GM19468 (cell line): ENCODE measurements around the gene RMND5B.
A peak's percentile ranks its signal among the peaks of the same experiment; 100 is the strongest.
"Not testable (repeated sequence)": the region's sequence is repeated elsewhere in the genome, so short reads cannot be mapped to it uniquely, and the experiment has no call there.

Source experiments
- ATAC-seq: cut with Tn5 transposase; IDR thresholded peaks from one replicate; pipeline ENCODE4 v1.9.1; 2021; ENCODE audit warnings: mild to moderate bottlenecking, moderate library complexity, moderate number of reproducible peaks; ENCODE audit not compliant: unreplicated experiment; ENCODE audit errors: extremely low read depth

Gene RMND5B

DNA sequence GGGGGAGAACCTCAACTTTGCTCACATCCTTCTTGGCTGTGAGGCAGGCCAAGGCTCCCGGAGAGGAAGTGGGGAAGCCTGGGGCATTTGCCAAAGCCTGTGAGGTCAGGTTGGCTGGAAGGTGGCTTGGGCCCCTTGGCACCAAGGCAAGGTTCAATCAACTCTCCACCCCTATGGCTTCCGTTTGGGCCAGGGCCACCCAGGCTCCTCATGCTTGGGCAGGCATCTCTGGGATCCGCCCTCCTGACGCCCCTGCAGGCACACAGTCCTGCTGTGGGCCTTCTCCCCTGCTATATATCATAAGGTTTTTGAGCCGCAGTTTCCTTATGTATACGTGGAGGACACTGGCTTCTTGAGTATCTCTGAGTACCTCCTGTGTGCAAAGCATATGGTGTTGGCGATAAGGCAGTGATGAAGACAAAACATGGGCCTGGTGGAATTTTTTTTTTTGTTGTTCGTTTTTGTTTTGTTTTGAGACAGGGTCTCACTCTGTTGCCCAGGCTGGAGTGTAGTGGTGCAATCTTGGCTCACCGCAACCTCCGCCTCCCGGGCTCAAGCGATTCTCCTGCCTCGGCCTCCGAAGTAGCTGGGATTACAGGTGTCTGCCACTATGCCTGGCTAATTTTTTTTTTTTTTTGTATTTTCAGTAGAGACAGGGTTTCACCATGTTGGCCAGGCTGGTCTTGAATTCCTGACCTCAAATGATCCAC lies 3.4 kb upstream of the RMND5B start:
- not testable (repeated sequence) for ATAC-seq

GRCh38 chr5:178129296-178129695 lies 1.5 kb upstream of the RMND5B start:
- no peak for ATAC-seq

DNA sequence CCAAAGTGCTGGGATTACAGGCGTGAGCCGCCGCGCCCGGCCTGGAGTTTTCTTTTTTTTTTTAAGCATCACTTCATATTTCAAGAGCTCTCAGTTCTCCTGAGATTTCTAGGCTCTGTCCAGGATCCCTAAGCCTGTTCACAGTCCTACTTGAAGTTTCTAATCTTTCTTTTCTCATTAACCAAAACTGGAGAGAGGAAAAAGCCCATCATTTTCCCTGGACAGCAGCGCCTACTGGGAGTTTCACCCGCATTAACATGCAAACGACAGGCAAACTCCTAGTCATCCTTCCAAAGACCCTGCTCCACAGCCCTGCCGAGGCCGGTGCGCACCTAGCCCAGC lies 609 bp upstream of the RMND5B start:
- ATAC-seq, result not testable (repeated sequence)

GRCh38 chr5:178131446-178131996 lies 707 bp downstream of the RMND5B start:
- ATAC-seq, result no peak

GRCh38 chr5:178136990-178137389 lies 6.2 kb downstream of the RMND5B start:
- no peak for ATAC-seq

DNA sequence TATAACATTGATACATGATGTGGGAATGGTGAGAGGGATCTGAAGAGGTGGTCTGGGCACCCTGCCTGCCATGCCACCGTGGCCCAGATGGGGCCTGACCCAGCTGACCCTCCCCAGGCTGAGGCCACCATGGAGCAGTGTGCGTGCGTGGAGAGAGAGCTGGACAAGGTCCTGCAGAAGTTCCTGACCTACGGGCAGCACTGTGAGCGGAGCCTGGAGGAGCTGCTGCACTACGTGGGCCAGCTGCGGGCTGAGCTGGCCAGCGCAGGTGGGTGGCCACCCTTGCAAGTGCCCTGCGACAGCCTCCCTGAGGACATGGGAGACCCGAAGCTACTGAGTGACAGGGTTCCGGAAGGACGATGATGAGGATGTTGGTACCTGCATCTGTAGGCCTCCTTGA lies 7.2 kb downstream of the RMND5B start:
- ATAC-seq, result no peak

GRCh38 chr5:178141550-178141949 lies 10.7 kb downstream of the RMND5B start:
- ATAC-seq, result no peak

DNA sequence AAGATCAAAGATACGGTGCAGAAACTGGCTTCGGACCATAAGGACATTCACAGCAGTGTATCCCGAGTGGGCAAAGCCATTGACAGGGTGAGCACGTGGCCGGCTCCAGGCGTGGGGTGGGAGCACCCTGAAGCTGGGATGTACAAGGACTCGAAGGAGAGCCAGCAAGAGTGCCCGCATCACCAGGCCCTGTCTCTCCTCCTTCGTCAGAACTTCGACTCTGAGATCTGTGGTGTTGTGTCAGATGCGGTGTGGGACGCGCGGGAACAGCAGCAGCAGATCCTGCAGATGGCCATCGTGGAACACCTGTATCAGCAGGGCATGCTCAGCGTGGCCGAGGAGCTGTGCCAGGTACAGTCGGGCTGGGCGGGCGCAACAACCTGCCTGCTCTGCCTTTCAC lies 11.8 kb downstream of the RMND5B start:
- ATAC-seq, result no peak

DNA sequence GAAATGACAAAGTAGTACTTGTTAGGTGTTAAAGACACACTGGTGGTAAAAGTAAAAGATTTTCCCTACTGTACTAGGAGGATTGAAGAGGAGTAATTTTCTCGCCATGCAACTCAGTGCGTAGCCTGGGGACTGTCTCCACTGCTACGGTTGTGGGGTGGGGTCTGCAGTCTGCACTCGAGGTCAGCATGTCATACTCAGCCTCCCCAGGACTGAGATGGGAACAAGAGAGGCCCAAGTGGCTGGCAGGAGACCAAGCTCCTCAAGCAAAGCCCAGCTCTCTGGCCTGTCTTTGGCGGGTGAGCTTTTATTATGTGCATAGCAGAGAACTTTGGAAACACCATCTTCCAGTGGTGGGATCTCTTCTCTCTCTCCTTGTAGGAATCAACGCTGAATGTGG lies 12.4 kb downstream of the RMND5B start:
- no peak for ATAC-seq

DNA sequence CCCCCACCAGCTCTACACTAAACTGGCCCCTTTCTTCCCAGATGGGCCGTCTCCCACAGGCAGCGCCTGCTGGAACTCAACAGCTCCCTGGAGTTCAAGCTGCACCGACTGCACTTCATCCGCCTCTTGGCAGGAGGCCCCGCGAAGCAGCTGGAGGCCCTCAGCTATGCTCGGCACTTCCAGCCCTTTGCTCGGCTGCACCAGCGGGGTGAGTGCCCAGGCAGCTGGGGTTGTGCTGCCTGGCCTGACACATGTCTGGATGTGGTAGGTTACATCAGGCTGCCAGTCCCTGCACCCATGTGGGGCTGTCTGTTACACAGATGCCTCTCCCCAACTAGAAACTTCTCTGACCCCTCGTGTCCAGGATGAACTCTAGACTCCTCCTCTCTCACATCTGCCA lies 13.1 kb downstream of the RMND5B start:
- no peak for ATAC-seq

DNA sequence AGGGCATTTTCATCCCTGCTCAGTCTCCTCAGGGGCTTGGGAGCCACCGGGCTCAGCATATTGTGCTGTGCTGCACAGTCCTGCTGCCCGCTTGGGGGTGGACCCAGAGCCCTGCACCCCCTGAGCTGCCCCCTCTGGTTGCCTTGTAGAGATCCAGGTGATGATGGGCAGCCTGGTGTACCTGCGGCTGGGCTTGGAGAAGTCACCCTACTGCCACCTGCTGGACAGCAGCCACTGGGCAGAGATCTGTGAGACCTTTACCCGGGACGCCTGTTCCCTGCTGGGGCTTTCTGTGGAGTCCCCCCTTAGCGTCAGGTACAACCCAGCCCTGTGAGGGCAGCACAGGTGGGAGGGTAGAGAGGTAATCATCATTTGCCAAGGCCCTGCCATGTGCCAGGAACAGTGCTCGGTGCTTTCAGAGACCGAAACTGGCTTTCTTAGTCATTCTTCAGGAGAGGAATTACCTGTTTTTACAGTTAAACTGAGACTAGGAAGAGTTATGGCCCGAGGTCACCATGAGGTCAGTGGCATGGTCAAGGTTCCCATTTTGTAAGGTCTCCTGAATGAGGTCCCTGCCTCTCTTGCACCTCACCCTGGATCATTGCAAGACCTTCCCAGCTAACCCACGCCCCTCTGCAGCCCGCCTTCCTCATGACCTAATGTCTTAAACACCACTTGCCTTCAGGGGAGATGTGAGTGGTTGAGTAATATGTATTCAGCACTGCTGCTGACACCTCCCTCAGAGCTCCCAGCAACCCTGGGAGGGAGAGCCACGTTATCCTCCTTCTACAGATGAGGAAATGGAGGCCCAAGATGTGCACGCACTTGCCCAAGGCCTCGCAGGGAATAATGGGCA lies 15.4 kb downstream of the RMND5B start:
- no peak for ATAC-seq

- no peak for ATAC-seq
These were observed 16.6 kb downstream of the RMND5B start for GRCh38 chr5:178147406-178147805.

DNA sequence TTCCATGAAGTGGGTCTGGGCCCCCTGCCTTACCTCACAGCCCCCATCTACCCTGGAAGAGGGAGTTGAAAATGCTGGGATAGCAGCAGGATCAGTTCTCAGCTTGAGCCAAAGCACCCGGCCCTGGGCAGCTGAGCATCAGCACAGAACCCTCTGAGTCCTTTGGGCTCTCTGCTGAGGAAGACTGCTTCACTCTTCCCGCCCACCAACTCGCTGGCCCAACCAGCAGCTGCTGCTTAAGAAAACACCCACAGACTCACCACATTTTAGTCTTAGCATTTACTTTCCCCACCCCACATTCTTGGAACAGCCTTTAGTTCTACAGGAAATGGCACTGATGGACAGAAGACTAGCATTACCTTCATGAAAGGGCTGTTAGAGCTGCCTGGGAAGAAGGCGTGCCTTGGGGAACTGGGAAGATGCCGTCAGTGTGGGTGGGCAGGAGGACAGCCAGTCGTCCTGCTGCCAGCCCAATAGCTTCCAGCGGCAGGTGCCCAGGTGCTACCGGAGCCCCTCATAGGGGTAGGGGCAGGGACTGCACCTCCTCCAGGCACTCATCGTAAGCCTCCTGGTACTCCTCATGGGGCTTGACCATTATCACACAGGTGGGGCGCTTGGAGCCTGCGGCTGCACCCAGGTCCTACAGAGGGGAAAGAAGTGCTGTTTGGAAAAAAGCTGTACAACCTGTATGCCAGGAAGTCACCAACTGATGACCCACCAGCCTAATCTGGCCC lies 18.6 kb downstream of the RMND5B start:
- no peak for ATAC-seq

DNA sequence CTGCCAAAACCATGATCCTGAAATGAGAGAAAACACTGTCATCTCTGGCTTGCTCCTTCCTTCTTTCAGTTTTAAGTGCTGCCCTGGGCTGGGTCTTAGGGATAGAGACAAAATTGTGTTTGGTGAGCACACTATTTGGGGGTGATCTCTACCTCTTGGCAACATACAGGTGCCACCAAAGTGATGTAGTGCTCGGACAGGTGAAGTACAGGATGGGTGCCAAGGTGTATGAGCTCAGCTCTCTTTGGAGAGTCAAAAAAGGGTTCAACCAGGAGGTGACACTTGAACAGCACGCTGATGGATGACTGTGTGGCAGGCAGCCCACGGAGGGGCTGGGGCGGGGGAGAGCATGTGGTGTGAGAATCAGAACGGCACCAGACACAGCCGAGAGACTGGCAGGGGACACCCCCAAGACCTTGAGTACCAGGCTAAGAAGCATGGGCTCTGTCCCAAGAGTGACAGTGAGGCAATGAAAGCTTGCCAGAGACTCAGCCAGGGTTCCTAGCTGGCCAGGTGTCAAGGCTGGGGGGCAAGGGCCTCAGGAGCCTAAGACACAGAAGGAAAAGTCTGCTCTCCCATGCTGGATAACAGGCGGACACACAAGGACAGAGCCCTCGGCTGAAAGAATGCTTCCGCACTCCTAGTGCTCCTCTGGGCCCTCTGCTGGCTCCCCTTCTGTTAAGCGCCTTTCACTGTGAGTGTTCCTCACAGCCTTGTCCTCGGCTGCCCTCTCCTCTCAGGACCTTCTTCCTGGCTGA lies 20.3 kb downstream of the RMND5B start:
- no peak for ATAC-seq

GRCh38 chr5:178152491-178153444 lies 22.0 kb downstream of the RMND5B start:
- ATAC-seq, result no peak

- ATAC-seq, result peak; percentile 93
These were observed 22.9 kb downstream of the RMND5B start, which contains the start of gene NHP2 for GRCh38 chr5:178153530-178154340. Gene NHP2 (minus strand): TSS chr5:178153885. CDS start chr5:178153817, 68 bp downstream.

DNA sequence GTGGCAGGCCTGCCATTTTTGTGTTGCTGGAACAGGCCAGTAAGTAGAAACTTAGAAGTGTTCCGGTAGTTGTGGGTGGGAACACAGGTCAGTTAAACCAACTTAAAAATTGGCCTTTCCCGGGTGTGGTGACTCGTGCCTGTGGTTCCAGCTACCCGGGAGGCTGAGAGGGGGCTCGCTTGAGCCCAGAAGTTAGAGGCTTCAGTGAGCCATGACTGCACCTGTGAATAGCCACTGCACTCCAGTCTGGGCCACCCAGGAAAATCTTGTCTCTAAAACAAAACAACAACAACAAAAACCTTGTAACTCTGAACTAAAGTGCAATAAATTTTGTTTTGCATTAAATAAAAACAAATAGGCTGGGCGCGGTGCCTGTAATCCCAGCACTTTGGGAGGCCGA lies 24.3 kb downstream of the RMND5B start:
- ATAC-seq, result no peak

GRCh38 chr5:178160176-178160575 lies 29.4 kb downstream of the RMND5B start:
- ATAC-seq, result no peak
